AG04450 (cell line): ENCODE data around the gene FRMD4A. TPM values are rescaled to one million over a fixed set of nuclear protein-coding genes. Genes with fewer than 3 reads are reported as not detected.

Experiments used
- CTCF ChIA-PET: fragments of 300-600, 350-600 bp; formaldehyde crosslinking; extraction: SDS; loops from one replicate; lab custom pipeline; 2022; ENCODE audit warnings: antibody characterized with exemption, inconsistent platforms; lab: Charles Lee
- POLR2A ChIA-PET: fragments of 350-600 bp; formaldehyde crosslinking; extraction: SDS; loops from one replicate; lab custom pipeline; 2021; ENCODE audit warnings: antibody characterized with exemption, inconsistent platforms; lab: Yijun Ruan, JAX
- DNase-seq: peaks from one replicate; pipeline ENCODE4 v3.0.0-alpha.2; 2011; ENCODE audit warnings: low read depth, low spot score
- H3K27ac ChIP-seq: one replicate; pipeline ENCODE4 v1.5.1; 2012; ENCODE audit warnings: low read depth, low read length, control low read depth
- H3K27me3 ChIP-seq: one replicate; pipeline ENCODE4 v1.6.0; 2012; ENCODE audit warnings: low read length; ENCODE audit not compliant: control insufficient read depth, insufficient read depth
- H3K4me3 ChIP-seq: 2 replicates; pipeline ENCODE4 v1.5.1; 2011; ENCODE audit warnings: mild to moderate bottlenecking, low read depth, low read length, control low read depth
- H3K9me3 ChIP-seq: 2 replicates; pipeline ENCODE4 v1.5.1; 2012; ENCODE audit warnings: low read length; ENCODE audit not compliant: control insufficient read depth, insufficient read depth
- CTCF ChIP-seq: IDR thresholded peaks from 2 replicates; pipeline ENCODE4 v1.5.1; 2011; ENCODE audit warnings: low read depth, low read length, control low read depth, inconsistent platforms
- polyA plus RNA-seq: library from polyadenylated mRNA; depleted of rRNA; stranded (reverse); fragments of >200 nt; gene quantifications from 2 replicates; pipeline ENCODE4 v1.2.3, GENCODE V29; 2011

Gene FRMD4A
- polyA plus RNA-seq, 1 experiment = 45.7 TPM

- Histone ChIP-seq H3K9me3 (no peaks in the 10 kb centered on the region; the same call in 1 of the 2 replicates), H3K4me3 (peak overlapping the region; percentile 73), H3K27me3 (no peaks in the 10 kb centered on the region), H3K27ac (peak overlapping the region; percentile 57)
- CTCF ChIA-PET = interaction anchor here (1.4 kb wide), 1 partner anchor 202 kb away, joined by 3 read pairs; no protein-coding TSS in a partner anchor
- no peak for DNase-seq
- POLR2A ChIA-PET = interaction anchor here (0.6 to 1.9 kb wide), 3 partner anchors 9 to 116 kb away, joined by 3 to 6 read pairs (median 5); no protein-coding TSS in a partner anchor
- TF ChIP-seq CTCF = no peak
Measured at GRCh38 chr10:13891128-13892000, 439.4 kb downstream of the FRMD4A start.

DNA sequence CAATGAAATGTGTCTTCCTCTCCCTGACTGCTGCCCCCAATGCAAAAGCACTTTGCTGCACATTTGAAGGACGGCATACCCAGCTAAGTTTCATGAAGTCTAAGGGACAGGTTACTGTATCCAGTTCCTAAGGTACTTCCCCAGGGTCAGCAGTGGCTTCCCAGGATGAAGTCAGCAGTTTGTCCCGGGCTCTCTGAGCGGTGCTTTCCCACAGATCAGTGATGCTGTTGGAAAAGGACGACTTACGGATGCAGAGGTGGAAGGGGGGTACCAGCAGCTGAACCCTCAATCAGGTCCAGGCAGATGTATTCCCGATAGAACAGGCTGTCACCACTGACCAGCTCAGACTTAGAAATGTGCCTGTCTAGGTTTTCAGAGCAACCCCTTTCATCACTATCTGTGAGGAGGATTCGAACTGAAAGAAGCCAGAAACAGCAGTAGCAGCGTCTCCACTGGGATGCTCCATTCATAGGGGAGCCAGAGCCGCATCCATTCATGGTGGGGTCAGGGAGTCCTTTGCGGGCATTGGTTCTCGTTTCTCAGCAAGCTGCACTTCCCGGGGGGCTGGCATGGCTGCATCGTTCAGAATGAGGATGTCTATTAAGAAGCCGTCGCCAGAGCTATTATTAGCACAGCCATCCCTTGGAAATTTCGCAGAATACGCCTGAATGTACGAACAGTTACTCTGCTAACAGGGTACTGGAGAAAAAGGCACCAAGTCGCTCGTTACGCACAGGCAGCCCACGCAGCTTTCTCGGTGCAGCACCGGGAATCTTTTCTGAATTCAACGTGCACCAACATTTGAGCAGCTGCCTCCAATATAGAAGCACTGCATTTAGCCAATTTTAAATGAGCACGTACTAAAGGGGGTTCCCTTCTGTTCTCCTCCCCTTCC is 440.2 kb downstream of the FRMD4A start:
- Histone ChIP-seq H3K4me3 (peak overlapping the region; percentile 73), H3K27me3 (no peaks in the 10 kb centered on the region), H3K27ac (peak overlapping the region; percentile 33), H3K9me3 (no peaks in the 10 kb centered on the region; the same call in 1 of the 2 replicates)
- CTCF ChIA-PET = interaction anchor here (0.9 kb wide), 1 partner anchor 24 kb away, joined by 3 read pairs; no protein-coding TSS in a partner anchor
- TF ChIP-seq CTCF = no peak
- no peak for DNase-seq
- POLR2A ChIA-PET = interaction anchor here (1.0 to 1.9 kb wide), 3 partner anchors 8 to 117 kb away, joined by 3 to 6 read pairs (median 4); no protein-coding TSS in a partner anchor

GRCh38 chr10:13887761-13888160 is 443.0 kb downstream of the FRMD4A start:
- DNase-seq = no peak
- ChIA-PET POLR2A (interaction anchor here (0.6 kb wide), 1 partner anchor 62 kb away, joined by 8 read pairs; no protein-coding TSS in a partner anchor), CTCF (no interaction called here)

DNA sequence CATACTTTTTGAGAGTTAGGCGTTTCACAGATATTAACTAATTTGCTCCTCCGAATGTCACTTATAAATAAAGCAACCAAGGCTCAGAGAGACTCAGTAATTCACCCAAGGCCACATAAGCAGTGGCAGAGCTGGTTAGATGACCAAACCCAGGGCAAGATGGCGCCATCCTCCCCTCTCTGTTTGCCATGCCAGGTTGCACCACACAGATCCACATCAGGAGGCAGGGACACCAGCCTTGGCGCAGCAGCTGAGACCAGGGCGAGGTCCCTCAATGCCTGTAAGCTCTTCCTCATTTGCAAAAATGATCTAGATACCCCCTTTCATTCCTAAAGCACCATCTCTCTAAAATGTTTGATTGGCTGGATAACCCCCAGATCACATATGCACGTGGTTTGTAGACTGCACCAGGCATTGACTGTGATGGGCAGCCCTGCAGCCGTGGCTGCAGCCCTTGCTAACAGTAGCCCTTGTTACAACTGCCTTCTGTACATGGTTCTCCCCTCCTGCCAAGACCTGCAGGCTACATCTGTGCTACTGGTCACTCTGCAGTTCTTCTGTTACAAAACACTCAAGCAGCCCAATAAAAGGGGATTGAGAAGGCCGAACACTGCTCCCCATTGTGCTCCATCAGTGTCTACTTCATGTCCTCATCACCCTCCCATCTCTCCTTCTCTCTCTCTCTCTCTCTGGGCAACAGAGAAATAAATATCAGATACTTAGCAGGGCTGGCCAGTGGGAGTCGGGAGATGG is 445.3 kb downstream of the FRMD4A start:
- CTCF ChIA-PET = no interaction called here
- no peak for DNase-seq
- Histone ChIP-seq H3K27me3 (no peaks in the 10 kb centered on the region), H3K9me3 (no peaks in the 10 kb centered on the region), H3K27ac (no peak overlapping the region), H3K4me3 (no peak overlapping the region)
- POLR2A ChIA-PET = no interaction called here
- no peak for TF ChIP-seq CTCF

More at GRCh38 chr10:13887761-13888160, 443.0 kb downstream of the FRMD4A start:
- H3K27me3 ChIP-seq = no peaks in the 10 kb centered on the region
- H3K27ac ChIP-seq = no peak overlapping the region
- no peaks in the 10 kb centered on the region; the same call in 1 of the 2 replicates for H3K9me3 ChIP-seq
- TF ChIP-seq CTCF = no peak
- no peak overlapping the region for H3K4me3 ChIP-seq
